Endothelial cell of umbilical vein (primary cell): ENCODE data around the gene WDFY3. TPM values are rescaled to one million over a fixed set of nuclear protein-coding genes. Genes with fewer than 3 reads are reported as not detected.

Source experiments
- BruUV-seq: library from RNA; stranded (reverse); fragments of 400-500 nt; replicated peaks from 2 replicates; lab custom pipeline; 2021; lab: Mats Ljungman, UMichigan
- CTCF ChIA-PET: fragments of 300-600, 350-600 bp; sonication (Branson Sonifier 250); formaldehyde crosslinking; loops from one replicate; lab custom pipeline; 2021; ENCODE audit warnings: antibody characterized with exemption, inconsistent platforms; lab: Charles Lee
- POLR2A ChIA-PET: fragments of 300-600, 350-600 bp; sonication (Branson Sonifier 250); formaldehyde crosslinking; loops from one replicate; lab custom pipeline; 2021; ENCODE audit warnings: antibody characterized with exemption, inconsistent platforms; lab: Charles Lee
- DNase-seq: peaks from one replicate; pipeline ENCODE4 v3.0.0-alpha.2; 2011; ENCODE audit warnings: low read depth, low spot score
- FAIRE-seq: peaks from 2 replicates; lab custom pipeline; 2011; peaks lifted over from hg19 to GRCh38; lab: Jason Lieb, UNC
- H2AFZ ChIP-seq: 2 replicates; pipeline ENCODE4 v1.6.0; 2012; ENCODE audit warnings: low read depth, low read length, control low read depth, inconsistent platforms
- H3K27ac ChIP-seq: 2 replicates; pipeline ENCODE4 v1.5.1; 2011; ENCODE audit warnings: low read depth, mild to moderate bottlenecking, control low read depth, low read length, moderate library complexity; ENCODE audit not compliant: insufficient read depth
- H3K27me3 ChIP-seq, 2 experiments: 2 replicates each; pipeline versions ENCODE4 v1.6.0 to v1.6.1; 2011; ENCODE audit warnings: low read length in 2 of 2, mixed read lengths in 1 of 2; ENCODE audit not compliant: control insufficient read depth in 2 of 2, insufficient read depth in 2 of 2
- H3K36me3 ChIP-seq, 2 experiments: 2 replicates in 1 of 2; 3 replicates in 1 of 2; pipeline ENCODE4 v1.5.1; 2011; ENCODE audit warnings: low read length in 2 of 2, mild to moderate bottlenecking in 1 of 2, moderate library complexity in 1 of 2; ENCODE audit not compliant: control insufficient read depth in 2 of 2, insufficient read depth in 2 of 2; ENCODE audit errors: extremely low read depth in 1 of 2
- H3K4me1 ChIP-seq: 3 replicates; pipeline ENCODE4 v1.5.1; 2011; ENCODE audit warnings: mild to moderate bottlenecking, low read length; ENCODE audit not compliant: control insufficient read depth, insufficient read depth; ENCODE audit errors: extremely low read depth
- H3K4me2 ChIP-seq: 2 replicates; pipeline ENCODE4 v1.6.1; 2011; ENCODE audit warnings: low read length, control low read depth, mixed read lengths; ENCODE audit not compliant: insufficient read depth
- H3K4me3 ChIP-seq, 3 experiments: fragments of 200-600 bp in 1 of 3; sonication (generic), shearing (Covaris generic) in 1 of 3; replicated peaks in 1 of 3; 2 replicates each; pipeline ENCODE4 v1.5.1; 2011 to 2016; ENCODE audit warnings: control low read depth in 3 of 3, low read length in 3 of 3, mild to moderate bottlenecking in 2 of 3, inconsistent platforms in 1 of 3, low read depth in 1 of 3, moderate library complexity in 1 of 3; ENCODE audit not compliant: insufficient read depth in 1 of 3
- H3K79me2 ChIP-seq: 2 replicates; pipeline ENCODE4 v1.6.0; 2012; ENCODE audit warnings: low read length, inconsistent platforms; ENCODE audit not compliant: control insufficient read depth, insufficient read depth
- H3K9ac ChIP-seq: replicated peaks from 2 replicates; pipeline ENCODE3; 2011; ENCODE audit warnings: low read length, control low read depth; ENCODE audit not compliant: insufficient read depth; ENCODE audit errors: extremely low read depth
- H3K9me1 ChIP-seq: replicated peaks from 3 replicates; pipeline ENCODE4 v1.6.0; 2011; ENCODE audit warnings: mild to moderate bottlenecking, low read length; ENCODE audit not compliant: control insufficient read depth, insufficient read depth; ENCODE audit errors: extremely low read depth
- H3K9me3 ChIP-seq: replicated peaks from 2 replicates; pipeline ENCODE4 v1.5.1; 2012; ENCODE audit warnings: low read length, inconsistent platforms; ENCODE audit not compliant: control insufficient read depth, insufficient read depth
- H4K20me1 ChIP-seq: replicated peaks from 2 replicates; pipeline ENCODE3; 2011; ENCODE audit warnings: mild to moderate bottlenecking, low read length; ENCODE audit not compliant: control insufficient read depth, insufficient read depth; ENCODE audit errors: extremely low read depth
- CTCF ChIP-seq, 2 donors: IDR thresholded peaks; 1 replicate in 1 of 2; 2 replicates in 1 of 2; pipeline ENCODE4 v1.5.1; 2011; ENCODE audit warnings: low read length in 2 of 2, mild to moderate bottlenecking in 2 of 2, moderate library complexity in 2 of 2, control low read depth in 1 of 2, inconsistent platforms in 1 of 2, low read depth in 1 of 2; ENCODE audit not compliant: insufficient read depth in 1 of 2; ENCODE audit errors: extremely low read depth in 1 of 2
- EZH2 ChIP-seq: IDR thresholded peaks from 2 replicates; pipeline ENCODE4 v1.6.1; 2012; ENCODE audit warnings: borderline replicate concordance, low read depth, mild to moderate bottlenecking, moderate library complexity, low read length, inconsistent platforms; ENCODE audit not compliant: severe bottlenecking
- FOS ChIP-seq: IDR thresholded peaks from 2 replicates; pipeline ENCODE4 v1.6.1; 2011; ENCODE audit warnings: mild to moderate bottlenecking, low read length, moderate library complexity, borderline replicate concordance; ENCODE audit not compliant: insufficient read depth
- GATA2 ChIP-seq: IDR thresholded peaks from 2 replicates; pipeline ENCODE4 v1.7.0; 2011; ENCODE audit warnings: low read depth, mild to moderate bottlenecking, moderate library complexity, mixed read lengths, low read length; ENCODE audit not compliant: insufficient read length, insufficient read depth
- JUN ChIP-seq: IDR thresholded peaks from 2 replicates; pipeline ENCODE4 v1.6.1; 2011; ENCODE audit warnings: borderline replicate concordance, low read depth; ENCODE audit not compliant: insufficient read length, insufficient read depth
- MAX ChIP-seq: IDR thresholded peaks from 2 replicates; pipeline ENCODE4 v1.6.1; 2011; ENCODE audit not compliant: insufficient read depth, insufficient read length
- MYC ChIP-seq: IDR thresholded peaks from one replicate; pipeline ENCODE4 v1.6.1; 2011; ENCODE audit warnings: mild to moderate bottlenecking, low read depth, low read length
- POLR2A ChIP-seq: IDR thresholded peaks from 2 replicates; pipeline ENCODE4 v1.6.1; 2012; ENCODE audit warnings: low read depth, mild to moderate bottlenecking, control low read depth, low read length
- POLR2AphosphoS5 ChIP-seq: IDR thresholded peaks from 2 replicates; pipeline ENCODE4 v1.6.1; 2012; ENCODE audit warnings: low read depth, mild to moderate bottlenecking, control low read depth, low read length, moderate library complexity; ENCODE audit not compliant: insufficient read depth
- dilution Hi-C: fragments of 300-500 bp; cut with MboI; formaldehyde crosslinking; loops from one replicate; pipeline ENCODE4 v1.15.0; 2019; ENCODE audit warnings: low sequenced_read_pairs; ENCODE audit not compliant: extremely low pct_ligation_motif_present
- intact Hi-C: fragments of 100-400 bp; cut with micrococcal nuclease; formaldehyde crosslinking; loops from one replicate; pipeline ENCODE4 v1.10.0; 2022
- polyA plus RNA-seq, 4 experiments: library from polyadenylated mRNA; depleted of rRNA in 3 of 4; stranded (reverse) in 3 of 4; unstranded in 1 of 4; fragments of >200 nt; gene quantifications; 2 replicates each; pipeline versions ENCODE4 v1.2.1 to v1.2.3, GENCODE V29; 2011 to 2012; ENCODE audit warnings: missing spikeins in 1 of 4
- total RNA-seq: library from RNA; stranded (reverse); gene quantifications from 2 replicates; pipeline ENCODE4 v1.2.3, GENCODE V29; 2021

Gene WDFY3
- total and polyA plus RNA-seq, 2 donors (not counting 3 experiments of a cell fraction or from before 2014, with no cell fraction given) = 37.0 to 113 TPM

GRCh38 chr4:84914686-84915395 lies 51.6 kb downstream of the WDFY3 start:
- DNase-seq = no peak
- H3K9ac ChIP-seq = no peak overlapping the region
- BruUV-seq = no TSS peak
- peaks cover 33% of the 10 kb centered on the region for H3K4me1 ChIP-seq
- no peaks in the 10 kb centered on the region for H3K9me3 ChIP-seq
- dilution Hi-C loops = no loop called here
- TF ChIP-seq FOS (no peak), JUN (no peak), CTCF (IDR thresholded peaks at IDR 0.05; ENCODE audit: extremely low read depth in 1 of 2, insufficient read depth in 1 of 2, low read depth in 1 of 2, low read length in 2 of 2) (no peak), EZH2 (no peak), POLR2AphosphoS5 (no peak), MYC (no peak), GATA2 (no peak), POLR2A (no peak), MAX (no peak)
- no peak overlapping the region for H2AFZ ChIP-seq
- peaks cover 9% of the 10 kb centered on the region for H4K20me1 ChIP-seq
- no peak overlapping the region for H3K4me2 ChIP-seq
- no peak overlapping the region for H3K27ac ChIP-seq
- H3K36me3 ChIP-seq = peaks cover 0 to 4% of the 10 kb centered on the region in 2 experiments
- CTCF ChIA-PET = interaction anchor here (0.9 to 2.7 kb wide), 3 partner anchors 9 to 63 kb away, joined by 3 to 11 read pairs (median 3); no protein-coding TSS in a partner anchor
- peaks cover 63% of the 10 kb centered on the region for H3K79me2 ChIP-seq
- H3K9me1 ChIP-seq = no peaks in the 10 kb centered on the region
- POLR2A ChIA-PET = no interaction called here
- H3K4me3 ChIP-seq = no peak overlapping the region
- FAIRE-seq = no peak
- intact Hi-C loops = loop anchor here (5.0 kb wide), 1 partner anchor 52 kb away; the partner anchor contains the start of gene WDFY3
- H3K27me3 ChIP-seq = no peaks in the 10 kb centered on the region
